ENCODE measurements around the gene YY1.
A peak's percentile ranks its signal among the peaks of the same experiment; 100 is the strongest.
"Not testable (repeated sequence)": the region's sequence is repeated elsewhere in the genome, so short reads cannot be mapped to it uniquely, and the experiment has no call there.

The YY1 gene

DNA sequence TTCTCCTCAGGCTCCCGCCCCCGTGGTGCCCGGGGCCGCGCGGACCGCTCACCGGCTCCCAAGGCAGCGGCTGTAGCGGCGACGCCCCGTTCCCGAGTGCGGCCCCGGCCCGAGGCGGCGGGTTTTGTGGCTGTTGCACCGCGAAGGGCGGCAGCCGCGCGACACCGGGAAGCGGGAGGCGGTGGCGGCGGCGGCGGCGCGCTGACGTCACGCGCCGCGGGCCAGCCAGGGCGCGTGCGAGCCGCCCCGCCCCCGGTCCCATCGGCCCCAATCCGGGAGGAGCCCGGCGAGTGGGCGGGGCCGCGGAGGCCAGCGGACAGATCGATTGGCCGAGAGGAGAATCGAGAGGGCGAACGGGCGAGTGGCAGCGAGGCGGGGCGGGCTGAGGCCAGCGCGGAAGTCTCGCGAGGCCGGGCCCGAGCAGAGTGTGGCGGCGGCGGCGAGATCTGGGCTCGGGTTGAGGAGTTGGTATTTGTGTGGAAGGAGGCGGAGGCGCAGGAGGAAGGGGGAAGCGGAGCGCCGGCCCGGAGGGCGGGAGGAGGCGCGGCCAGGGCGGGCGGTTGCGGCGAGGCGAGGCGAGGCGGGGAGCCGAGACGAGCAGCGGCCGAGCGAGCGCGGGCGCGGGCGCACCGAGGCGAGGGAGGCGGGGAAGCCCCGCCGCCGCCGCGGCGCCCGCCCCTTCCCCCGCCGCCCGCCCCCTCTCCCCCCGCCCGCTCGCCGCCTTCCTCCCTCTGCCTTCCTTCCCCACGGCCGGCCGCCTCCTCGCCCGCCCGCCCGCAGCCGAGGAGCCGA, at the start of gene YY1:
Gene YY1, plus strand, starts transcription at position 726 of the 792 bp plus-strand sequence. CDS start 101 bp downstream, outside the sequence.
- DNase-seq (ENCODE audit: low read depth in 2 of 2) = peak; percentile 99

DNA sequence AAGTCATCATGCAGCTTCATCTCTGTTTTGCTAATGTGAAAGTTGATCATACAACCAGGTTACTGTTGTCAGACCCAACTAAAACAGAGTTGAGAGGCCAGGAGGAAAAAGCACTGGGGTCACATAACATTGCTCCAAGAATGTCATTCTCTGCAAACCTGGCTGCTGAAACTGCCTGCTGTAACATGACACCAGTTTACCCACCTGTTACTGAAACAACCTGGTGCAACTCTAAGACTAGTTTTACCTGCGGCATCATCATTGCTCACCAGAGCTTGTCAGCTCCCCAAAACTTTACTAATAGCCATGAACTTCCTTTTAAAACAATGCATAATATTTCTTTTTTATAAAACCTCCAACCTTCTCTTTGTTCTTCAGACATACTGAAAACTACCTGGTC, 48.8 kb upstream of the YY1 start:
- DNase-seq (ENCODE audit: low read depth in 2 of 2) = no peak

DNA sequence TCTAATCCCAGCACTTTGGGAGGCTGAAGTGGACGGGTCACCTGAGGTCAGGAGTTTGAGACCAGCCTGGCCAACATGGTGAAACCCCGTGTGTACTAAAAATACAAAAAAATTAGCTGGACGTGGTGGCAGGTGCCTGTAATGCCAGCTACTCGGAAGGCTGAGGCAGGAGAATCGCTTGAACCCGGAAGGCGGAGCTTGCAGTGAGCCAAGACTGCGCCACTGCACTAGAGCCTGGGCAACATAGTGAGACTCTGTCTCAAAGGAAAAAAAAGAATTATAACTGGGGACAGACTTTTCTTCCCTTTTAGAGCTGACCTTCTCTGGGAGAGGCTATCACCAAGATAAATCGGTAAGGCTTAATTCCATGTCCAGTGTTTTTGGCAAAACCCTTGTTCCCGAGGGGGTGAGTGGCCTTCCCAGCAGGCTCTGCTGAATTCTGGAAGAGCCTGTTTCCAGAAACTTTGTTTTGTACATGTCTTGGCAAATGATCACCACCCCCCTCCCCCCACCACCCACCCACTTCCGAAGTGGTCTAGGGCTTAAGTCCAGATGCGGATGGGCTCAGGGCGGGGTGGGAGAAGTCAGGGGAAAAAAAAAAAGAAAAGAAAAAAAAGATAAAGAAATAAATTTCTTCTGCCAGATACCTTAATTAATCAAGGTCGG, 47.2 kb upstream of the YY1 start:
- no peak for DNase-seq (ENCODE audit: low read depth in 2 of 2)

DNA sequence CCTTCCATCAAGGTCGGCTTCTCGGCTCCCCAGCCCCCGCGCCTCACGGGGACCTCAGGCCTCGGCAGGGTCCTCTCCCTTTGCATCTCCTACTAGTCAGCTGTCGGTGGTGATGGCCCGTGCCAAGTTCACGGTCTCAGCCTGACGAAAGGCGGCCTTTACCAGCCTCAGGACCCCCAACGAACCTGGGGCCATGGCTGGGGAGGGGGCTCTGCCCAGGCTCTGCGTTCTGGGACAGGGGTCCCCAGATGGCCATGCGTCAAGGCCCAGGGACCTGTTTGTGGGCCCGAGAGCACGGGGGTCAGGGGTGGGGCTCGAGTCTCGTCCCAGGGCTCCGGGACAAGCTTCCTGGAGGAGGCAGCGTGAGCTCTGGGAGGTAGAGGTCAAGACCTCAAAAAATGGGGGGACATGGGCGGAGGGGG, 46.7 kb upstream of the YY1 start:
- DNase-seq (ENCODE audit: low read depth in 2 of 2) = no peak

DNA sequence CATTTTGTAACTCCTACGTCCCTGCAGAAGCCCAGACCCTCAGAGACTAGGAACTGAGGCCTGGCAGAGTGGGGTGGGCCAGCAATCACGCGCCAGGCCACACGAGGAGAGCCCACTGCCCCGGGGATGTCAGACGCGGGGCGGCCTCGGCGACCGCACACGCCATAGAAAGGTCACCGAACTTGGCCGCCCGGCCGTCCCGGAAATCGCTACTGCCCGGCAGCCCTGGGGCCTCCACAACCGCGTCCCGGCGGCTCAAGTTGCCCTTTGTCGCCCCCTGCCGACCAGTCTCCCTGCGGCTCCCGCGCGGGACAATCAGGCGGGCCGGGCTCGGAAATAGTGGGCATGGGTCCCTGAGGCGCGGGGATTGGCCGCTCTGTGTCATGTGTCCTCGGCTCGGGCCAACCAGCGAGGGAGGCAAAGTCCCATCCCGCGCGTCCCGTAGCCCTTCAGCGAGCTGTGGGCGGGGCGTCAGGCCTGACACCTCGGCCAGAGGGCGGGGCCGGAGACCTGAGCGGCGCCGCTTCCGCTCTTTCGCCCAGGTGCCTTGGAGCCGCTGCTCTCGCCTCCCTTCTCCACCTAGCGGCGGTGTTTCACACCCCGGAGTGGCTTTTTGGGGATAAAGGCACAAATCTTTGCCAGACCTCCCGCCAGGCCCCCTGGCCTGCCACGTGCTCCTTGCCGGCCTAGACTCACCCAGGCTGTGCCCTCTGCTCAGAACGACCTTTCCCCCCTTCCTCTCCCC, 46.1 kb upstream of the YY1 start:
- peak; percentile 99 to 100 for DNase-seq (ENCODE audit: low read depth in 2 of 2)

DNA sequence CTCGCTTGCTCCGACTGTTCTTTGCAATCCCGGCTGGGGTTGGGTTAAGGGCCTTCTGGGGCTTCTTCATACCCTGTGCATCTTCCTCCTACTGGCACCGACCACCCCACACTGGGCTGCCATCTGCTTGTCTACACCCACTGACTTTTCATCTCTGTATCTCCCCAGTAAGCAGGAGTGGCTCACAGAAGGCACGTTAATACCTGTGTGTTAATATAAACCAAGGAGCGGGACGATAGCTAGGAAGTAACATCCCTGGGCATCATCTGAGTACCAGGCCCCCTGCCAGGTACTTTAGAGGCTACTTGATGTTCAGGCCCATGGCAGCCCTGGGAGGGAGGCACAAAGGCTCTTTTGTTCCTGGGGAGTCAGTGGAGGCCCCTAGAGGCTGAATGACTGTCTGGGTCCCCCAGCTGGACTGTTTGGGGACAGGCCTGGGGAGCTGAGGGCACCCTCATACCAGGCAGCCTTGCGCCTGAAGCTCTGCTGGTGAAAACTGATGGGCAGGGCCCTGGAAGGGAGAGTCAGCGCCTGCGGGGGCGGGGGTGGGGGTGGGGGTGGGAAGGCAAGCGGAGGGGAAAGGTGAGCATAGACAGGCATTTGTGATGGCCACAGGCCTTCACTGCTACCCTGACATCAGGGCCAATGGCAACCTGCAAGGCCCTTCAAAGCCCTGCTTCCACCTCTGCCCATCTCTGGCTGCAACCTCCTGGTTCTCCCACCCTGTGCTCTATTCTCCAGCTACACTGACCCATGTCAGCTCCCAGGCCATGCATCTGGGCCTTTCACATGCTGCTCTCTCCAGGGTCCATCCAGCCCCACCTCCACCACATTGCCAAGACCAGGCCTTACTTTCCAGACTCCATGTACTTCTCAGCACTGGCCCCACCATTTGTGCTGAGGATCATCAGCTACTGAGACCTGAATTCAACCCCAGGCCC, 45.3 kb upstream of the YY1 start:
- DNase-seq (ENCODE audit: low read depth in 2 of 2) = no peak

DNA sequence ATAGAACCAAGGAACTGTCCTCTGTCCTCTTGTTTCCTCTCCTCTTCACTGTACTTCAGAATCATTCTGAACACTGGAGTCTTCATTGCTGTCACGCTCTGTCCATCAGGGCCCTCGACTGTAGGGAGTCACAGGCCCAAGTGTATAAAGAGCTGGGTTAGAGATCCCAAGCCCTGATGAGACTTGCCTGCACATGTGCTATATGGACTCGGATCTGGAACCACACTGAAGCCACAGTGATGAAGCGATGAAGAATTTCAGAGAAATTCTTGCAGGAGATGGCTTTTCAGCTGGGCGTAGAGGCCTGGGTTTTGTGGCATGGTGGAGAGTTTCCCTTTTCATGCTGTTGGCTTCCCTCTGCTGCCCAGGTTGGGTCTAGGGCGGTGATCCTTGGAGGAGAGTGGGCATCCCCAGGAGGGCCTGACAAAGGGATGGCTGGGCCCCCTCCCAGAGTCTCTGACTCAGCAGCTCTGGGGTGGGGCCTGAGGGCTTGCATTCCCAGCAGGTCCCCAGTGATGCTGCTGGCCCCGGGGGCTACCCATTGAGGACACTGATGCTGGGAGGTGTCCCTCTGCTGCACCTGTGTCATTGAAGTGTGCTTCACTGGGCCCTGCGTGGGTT, 39.6 kb upstream of the YY1 start:
- no peak for DNase-seq (ENCODE audit: low read depth in 2 of 2)

DNA sequence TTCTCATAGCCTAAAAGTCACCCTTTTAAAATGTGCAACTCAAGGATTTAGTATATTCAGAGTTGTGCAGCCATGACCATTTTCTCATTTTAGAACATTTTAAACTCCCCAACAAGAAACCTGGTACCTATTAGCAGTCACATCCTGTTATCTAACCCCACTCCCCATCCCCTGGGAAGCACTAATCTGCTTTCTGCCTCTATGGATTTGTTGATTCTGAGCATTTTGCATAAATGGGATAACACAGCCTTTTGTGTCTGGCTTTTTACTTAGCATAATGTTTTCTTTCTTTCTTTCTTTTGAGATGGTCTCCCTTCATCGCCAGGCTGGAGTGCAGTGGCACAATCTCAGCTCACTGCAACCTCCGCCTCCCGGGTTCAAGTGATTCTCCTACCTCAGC, 38.6 kb upstream of the YY1 start:
- no peak for DNase-seq (ENCODE audit: low read depth in 2 of 2)

DNA sequence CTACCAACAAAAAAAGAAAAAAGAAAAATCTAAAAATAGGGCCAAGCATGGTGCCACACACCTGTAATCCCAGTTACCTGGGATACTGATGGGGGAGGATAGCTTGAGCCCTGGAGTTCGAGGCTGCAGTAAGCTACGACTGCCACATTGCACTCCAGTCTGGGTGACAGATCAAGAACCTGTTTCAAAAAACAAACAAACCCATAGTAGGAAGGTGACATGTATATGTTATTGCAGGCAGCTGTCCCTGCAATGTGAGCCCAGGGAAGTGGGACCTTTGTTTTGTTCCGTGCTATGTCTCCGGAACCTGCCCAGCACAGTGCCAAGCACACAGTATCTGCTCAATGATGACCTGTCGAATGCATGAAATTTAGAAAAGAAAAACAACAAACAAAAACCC, 37.2 kb upstream of the YY1 start:
- DNase-seq (ENCODE audit: low read depth in 2 of 2) = no peak

DNA sequence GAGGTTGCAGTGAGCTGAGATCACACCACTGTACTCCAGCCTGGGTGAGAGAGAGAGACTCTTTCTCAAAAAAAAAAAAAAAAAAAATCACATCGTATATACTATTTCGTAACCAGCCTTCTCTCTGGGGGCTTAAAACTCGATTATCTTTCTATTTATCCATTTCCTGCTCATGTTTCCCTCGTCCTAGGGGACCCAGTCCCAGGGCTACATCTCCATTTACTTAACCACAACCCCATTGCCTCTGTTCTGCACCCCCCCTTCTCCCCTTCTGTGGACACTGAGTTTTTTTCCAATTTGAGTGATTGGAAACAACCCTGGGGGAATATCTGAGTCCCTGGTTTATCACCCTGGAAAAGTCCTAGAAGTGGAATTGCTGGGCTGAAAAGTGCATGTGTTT, 36.2 kb upstream of the YY1 start:
- DNase-seq (ENCODE audit: low read depth in 2 of 2) = no peak

DNA sequence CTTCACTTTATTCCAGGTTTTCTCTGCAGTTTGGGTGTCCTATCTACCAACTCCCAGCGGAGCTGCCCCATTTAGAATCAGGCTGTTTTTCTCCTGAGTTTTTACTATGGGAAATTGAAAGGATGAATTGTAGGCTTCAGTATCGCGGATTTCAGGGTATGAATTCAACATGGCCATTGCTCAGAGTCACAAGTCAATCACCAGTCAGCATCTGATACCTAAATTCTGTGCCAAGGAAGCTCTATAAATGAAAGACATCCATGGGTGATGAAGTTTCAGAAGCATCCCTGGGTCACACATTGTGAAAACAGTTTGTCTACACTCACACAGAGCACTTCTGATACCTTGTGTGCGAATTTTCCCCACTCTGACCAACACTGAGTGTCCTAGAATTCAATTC, 35.8 kb upstream of the YY1 start:
- DNase-seq (ENCODE audit: low read depth in 2 of 2) = no peak

DNA sequence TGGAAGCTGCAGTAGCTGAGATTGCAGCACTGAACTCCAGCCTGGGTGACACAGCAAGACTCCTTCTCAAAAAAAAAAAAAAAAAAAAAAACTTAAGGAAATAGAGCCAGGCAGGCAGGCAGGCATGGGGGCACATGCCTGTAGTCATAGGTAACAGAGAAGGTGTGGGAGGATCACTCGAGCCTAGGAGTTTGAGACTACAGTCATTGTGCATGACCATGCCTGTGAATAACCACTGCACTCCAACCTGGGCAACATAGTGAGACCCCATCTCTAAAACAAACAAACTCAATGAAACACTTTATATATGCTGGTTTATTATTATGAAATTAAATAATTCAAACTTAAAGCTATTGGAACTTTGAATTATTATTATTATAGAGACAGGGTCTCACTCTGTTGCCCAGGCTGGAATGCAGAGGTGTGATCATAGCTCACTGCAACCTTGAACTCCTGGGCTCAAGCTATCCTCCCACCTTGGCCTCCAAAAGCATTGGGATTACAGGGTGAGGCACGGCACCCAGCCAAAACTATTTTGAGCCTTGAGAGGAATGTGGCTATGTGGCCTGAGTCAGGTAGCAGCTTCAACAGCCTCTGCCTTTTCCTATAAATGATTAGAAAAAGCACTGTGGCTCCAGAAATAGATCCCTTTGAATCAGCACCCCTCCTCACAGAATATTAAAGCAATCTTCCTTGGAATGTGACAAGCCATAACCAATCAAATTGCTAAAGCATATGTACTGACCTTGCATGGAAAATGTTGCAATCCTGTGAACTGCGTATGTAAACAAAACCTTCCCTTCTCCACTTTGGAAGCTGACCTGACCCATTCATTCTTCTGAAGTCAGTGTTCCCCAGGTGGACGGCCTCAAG, 34.7 kb upstream of the YY1 start:
- no peak for DNase-seq (ENCODE audit: low read depth in 2 of 2)

DNA sequence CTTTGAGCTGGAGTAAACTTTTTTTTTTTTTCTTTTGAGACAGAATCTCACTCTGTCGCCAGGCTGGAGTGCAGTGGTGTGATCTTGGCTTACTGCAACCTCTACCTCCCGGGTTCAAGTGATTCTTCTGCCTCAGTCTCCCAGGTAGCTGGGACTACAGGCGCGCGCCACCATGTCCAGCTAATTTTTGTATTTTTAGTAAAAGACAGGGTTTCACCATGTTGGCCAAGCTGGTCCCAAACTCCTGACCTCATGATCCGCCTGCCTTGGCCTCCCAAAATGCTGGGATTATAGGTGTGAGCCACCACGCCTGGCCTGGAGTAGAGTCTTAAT, 34.1 kb upstream of the YY1 start:
- not testable (repeated sequence) for DNase-seq (ENCODE audit: low read depth in 2 of 2)

DNA sequence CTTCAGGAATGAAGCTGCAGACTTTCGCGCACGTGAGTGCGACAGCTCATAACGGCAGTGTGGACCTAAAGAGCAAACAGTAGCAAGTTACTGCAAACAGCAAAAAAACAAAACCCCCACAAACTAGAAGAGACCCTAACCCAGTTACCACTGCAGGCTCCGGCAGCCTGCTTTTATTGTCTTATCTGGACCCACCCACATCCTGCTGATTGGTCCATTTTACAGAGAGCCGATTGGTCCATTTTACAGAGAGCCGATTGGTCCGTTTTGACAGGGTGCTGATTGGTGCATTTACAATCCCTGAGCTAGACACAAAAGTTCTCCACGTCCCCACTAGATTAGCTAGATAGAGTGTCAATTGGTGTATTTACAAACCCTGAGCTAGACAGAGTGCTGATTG, 31.4 kb upstream of the YY1 start:
- DNase-seq (ENCODE audit: low read depth in 2 of 2) = not testable (repeated sequence)

DNA sequence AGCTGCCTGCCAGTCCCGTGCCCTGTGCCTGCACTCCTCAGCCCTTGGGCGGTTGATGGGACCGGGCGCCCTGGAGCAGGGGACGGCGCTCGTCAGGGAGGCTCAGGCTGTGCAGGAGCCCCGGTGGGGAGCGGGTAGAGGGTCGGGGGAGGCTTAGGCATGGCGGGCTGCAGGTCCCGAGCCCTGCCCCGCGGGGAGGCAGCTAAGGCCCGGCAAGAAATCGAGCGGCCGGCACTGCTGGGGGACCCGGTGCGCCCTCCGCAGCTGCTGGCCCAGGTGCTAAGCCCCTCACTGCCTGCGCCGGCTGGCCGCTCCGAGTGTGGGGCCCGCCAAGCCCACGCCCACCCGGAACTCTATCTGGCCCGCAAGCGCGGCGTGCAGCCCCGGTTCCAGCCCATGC, 30.8 kb upstream of the YY1 start:
- DNase-seq (ENCODE audit: low read depth in 2 of 2) = not testable (repeated sequence)

DNA sequence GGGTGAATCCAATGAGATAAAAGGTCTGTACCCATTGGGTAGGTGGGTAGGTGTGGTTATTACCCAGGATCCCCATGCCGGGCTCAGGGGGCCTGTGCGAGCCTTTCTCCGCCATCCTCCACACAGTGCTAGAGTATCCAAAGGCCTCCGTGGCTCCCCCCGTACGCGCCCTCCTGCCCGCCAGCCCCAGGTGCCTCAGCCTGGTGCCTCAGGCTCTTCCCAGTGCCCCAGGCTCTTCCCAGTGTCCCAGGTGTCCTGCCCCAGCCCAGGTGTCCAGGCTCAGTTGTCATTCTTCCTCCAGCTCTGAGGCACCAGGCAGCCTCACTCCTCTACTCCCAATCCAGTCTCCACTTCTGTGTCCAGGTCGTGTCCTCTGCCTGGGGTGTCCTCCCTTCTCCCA, 27.6 kb upstream of the YY1 start:
- DNase-seq (ENCODE audit: low read depth in 2 of 2) = no peak

DNA sequence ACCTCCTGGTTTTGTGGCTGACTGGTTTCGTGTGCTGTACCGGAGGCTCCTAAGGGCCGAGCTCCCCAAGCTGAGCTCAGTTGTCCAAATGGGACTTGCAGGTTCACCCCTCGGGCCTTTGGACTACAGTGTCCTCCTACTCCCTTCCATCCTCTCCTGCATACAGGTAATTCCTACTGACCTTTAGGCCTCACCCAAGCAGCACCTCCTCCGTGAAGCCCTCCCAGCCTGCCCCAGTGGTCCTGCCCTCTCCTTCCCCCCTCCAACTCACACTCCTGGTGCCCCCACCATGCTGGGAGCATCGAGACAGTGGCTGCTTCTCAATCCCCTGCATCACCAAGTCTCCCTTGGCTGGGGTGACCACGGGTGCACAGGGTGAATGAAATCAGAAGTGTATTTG, 27.1 kb upstream of the YY1 start:
- DNase-seq (ENCODE audit: low read depth in 2 of 2) = no peak

DNA sequence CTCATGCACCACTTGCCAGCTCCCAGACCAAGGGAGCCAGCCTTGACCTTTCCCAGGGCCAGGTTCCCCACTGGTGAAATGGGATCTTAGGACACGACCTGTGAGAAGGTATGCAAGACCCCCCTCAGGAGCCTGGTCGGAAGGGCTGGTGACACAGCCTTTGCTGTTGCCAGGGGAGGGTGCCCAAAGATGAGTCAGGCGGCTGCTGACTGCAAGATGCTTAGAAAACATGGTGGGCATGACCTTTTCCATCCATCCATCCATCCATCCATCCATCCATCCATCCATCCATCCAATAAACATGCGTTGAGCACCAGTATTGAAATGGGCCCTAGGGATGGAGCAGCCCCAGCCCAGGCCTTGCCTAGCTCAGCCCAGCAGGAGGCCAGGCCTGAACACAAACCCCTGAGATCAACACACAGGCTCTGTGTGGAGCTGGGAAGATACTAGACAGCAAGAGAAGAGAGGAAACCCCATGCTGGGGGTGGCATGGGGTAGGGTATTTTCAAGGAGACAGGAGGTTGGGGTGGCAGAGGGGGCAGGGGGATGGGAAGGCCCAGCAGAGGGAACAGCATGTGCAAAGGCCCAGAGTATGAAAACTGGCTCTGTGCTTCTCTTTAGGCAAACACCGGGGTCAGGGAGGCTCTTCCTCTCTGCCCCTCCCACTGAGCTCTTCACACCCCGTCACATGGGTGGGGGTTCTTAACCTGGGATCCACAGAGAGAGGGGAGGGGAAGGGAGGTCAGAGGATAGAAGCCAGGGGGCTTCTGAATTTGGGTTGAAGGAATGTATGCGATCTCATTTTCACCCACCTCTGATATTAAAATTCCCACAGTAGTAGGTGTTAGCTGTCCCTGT, 26.2 kb upstream of the YY1 start:
- DNase-seq (ENCODE audit: low read depth in 2 of 2) = no peak

DNA sequence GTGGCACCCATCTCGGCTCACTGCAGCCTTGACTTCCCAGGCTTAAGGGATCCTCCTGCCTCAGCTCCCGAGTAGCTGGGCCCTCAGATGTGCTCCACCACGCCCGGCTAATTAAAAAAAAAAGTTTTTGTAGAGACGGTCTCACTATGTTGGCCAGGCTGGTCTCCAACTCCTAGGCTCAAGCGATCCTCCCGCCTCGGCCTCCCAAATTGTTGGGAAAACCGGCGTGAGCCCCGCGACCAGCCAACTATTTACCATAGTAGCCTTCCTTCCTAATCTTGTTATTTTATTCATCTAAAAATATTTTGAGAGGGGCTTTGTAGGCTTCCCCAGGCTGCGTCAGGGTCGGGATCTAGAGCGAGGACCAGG, 25.4 kb upstream of the YY1 start:
- DNase-seq (ENCODE audit: low read depth in 2 of 2) = no peak
